ENCODE measurements around the gene MTA1. TPM values are rescaled to one million over a fixed set of nuclear protein-coding genes. Genes with fewer than 3 reads are reported as not detected.

Gene MTA1
- total RNA-seq, 1 donor from 2014 or later = 64.1 TPM

DNA sequence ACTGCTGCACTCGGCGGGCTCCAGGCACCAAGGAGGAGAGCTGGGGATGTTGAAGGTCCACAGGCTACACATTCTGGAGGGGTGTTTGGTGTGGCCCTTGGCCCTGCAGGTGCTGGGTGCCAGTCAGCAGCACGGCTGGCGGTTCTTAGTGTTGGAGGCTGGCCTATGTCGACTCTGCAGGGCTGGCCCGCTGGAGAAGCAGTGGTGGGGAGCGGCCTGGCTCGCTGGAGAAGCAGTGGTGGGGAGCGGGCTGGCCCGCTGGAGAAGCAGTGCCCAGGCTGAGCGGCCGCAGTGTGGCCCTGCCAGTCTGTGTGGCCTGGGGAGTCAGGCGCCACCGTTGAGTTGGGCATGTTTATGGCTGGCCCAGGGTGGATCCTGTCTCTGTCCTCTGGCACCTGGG lies 27.3 kb downstream of the MTA1 start:
- TF ChIP-seq, protein P1, sequence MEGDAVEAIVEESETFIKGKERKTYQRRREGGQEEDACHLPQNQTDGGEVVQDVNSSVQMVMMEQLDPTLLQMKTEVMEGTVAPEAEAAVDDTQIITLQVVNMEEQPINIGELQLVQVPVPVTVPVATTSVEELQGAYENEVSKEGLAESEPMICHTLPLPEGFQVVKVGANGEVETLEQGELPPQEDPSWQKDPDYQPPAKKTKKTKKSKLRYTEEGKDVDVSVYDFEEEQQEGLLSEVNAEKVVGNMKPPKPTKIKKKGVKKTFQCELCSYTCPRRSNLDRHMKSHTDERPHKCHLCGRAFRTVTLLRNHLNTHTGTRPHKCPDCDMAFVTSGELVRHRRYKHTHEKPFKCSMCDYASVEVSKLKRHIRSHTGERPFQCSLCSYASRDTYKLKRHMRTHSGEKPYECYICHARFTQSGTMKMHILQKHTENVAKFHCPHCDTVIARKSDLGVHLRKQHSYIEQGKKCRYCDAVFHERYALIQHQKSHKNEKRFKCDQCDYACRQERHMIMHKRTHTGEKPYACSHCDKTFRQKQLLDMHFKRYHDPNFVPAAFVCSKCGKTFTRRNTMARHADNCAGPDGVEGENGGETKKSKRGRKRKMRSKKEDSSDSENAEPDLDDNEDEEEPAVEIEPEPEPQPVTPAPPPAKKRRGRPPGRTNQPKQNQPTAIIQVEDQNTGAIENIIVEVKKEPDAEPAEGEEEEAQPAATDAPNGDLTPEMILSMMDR (conservative IDR thresholded peaks at IDR 0.05; ENCODE audit: low read depth, low read length) = no peak
- no peak for DNase-seq (ENCODE audit: low read depth)

DNA sequence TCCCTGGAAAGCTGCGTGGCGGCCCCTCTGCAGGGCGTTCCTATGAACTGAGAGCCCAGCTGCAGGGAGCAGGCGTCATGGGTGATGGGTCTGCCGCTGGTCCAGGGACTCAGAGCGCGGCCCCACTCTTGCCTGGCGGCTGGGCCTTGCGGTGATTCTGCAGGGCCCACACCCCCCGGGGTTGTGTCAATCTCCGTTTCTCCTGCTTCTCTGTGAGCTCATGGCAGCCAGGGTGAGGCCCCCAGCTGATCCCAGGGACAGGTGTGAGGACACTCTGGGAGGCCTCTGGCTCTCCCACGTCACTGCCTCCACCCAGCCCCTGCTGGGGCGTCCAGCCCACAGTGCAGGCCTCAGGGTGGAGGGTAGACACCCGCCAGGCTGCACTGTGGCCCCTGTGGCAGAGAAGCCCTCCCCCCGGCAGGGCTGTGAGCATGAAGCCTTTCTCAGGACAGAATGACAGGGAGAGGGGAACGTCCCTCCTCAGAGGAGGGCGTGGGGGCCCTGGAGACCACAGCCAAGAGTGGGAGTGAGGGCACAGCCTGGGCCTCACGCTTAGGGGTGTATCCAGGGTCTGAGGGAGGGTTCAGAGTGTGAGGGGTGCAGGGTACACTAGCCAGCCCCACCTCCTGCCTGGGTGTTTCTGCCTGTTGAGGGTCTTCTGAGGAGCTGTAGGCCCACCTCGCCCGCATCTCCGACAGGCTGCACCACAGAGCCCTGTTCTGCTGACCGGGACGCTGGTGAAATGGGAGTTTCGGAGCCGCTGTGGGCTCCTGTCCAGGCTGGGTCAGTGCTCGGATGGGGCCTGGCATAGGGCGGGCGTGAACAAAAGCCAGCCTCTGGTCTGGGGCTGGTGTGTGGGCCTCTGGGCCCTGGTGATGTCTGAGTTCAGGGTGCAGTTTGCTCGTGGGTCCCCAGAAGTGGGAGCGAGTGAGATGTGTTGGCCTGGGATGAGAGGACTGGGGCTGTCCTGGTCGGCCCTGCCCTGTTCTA lies 28.3 kb downstream of the MTA1 start:
- TF ChIP-seq, protein P1 (conservative IDR thresholded peaks at IDR 0.05; ENCODE audit: low read depth, low read length) = no peak
- no peak overlapping the region for H3K4me3 ChIP-seq (ENCODE audit: low read depth, low read length)
- DNase-seq (ENCODE audit: low read depth) = no peak

More for the DNA sequence above, 27.3 kb downstream of the MTA1 start:
- H3K4me3 ChIP-seq (ENCODE audit: low read depth, low read length) = no peak overlapping the region

DNA sequence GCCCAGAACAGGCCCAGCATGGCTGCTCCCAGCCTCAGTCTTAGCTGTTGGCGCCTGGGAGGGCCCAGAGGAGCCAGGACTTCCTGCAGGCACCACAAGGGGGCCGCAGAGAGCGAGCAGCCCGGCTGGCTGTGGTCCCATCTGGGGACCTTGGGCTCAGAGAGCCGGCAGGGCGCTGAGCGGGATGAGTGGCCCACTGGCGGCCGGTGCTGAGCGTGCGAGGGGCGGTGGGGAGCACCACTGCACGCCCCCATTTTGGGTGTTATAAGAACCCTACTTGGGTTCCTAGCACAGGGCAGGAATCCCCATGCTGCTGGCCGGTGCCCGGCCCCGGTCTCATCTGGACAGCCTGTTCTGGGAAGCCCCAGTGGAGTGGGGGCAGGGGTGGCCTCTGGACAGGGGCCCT lies 29.1 kb downstream of the MTA1 start:
- TF ChIP-seq, protein P1 (conservative IDR thresholded peaks at IDR 0.05; ENCODE audit: low read depth, low read length) = peak; percentile 73
- H3K4me3 ChIP-seq (ENCODE audit: low read depth, low read length) = no peak overlapping the region
- no peak for DNase-seq (ENCODE audit: low read depth)

DNA sequence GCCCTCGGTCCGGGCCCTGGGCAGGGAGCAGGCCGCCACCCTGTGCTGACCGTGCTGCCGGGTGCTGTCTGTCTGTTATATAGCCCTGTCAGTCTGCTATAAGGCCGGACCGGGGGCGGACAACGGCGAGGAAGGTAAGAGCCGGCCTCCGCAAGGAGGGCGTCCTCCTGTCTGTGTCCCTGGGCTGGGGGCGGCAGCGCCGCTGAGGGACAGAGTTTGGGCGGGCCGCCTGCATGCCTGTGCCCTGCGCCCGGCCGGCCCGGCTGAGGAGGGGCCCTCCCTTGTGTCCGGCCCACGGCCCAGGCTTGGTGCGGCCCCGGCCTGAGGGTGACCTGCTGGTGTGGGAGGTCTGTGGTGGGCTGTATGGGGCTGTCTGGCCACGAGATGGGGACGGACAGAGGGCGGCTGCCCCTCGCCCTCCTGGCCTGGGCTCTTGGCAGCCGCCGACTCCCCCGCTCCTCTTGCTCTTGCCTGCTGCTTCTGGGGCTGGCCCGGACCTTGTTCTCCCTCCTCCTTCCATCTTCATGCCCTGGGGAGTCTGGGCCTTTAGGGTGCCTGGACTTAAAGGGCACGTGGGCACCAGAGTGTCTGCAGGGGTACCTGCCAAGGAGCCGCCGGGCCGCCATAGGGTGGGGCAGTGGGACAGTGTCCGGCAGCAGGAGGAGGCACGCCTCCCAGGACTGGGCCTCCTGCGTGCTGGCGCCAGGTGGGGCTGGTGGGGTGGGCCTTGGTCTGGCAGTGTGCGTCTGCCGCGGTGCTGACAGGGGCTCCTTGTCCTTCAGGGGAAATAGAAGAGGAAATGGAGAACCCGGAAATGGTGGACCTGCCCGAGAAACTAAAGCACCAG lies 29.9 kb downstream of the MTA1 start:
- TF ChIP-seq, protein P1 (conservative IDR thresholded peaks at IDR 0.05; ENCODE audit: low read depth, low read length) = no peak
- H3K4me3 ChIP-seq (ENCODE audit: low read depth, low read length) = no peak overlapping the region
- DNase-seq (ENCODE audit: low read depth) = no peak

DNA sequence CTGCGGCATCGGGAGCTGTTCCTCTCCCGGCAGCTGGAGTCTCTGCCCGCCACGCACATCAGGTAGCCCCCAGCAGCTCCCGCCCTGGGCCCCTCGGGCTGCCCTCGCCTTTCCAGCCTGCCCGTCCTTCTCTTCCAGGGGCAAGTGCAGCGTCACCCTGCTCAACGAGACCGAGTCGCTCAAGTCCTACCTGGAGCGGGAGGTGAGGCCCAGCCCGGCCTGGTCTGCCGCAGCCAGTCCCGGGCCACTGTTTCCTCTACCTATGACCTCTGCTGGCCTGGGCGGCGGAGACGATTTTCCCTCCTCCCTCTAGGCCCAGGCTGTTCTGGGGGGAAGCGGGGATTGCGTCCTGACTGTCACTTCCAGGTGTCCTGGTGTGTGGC lies 30.5 kb downstream of the MTA1 start:
- TF ChIP-seq, protein P1 (conservative IDR thresholded peaks at IDR 0.05; ENCODE audit: low read depth, low read length) = no peak
- H3K4me3 ChIP-seq (ENCODE audit: low read depth, low read length) = no peak overlapping the region
- DNase-seq (ENCODE audit: low read depth) = no peak

DNA sequence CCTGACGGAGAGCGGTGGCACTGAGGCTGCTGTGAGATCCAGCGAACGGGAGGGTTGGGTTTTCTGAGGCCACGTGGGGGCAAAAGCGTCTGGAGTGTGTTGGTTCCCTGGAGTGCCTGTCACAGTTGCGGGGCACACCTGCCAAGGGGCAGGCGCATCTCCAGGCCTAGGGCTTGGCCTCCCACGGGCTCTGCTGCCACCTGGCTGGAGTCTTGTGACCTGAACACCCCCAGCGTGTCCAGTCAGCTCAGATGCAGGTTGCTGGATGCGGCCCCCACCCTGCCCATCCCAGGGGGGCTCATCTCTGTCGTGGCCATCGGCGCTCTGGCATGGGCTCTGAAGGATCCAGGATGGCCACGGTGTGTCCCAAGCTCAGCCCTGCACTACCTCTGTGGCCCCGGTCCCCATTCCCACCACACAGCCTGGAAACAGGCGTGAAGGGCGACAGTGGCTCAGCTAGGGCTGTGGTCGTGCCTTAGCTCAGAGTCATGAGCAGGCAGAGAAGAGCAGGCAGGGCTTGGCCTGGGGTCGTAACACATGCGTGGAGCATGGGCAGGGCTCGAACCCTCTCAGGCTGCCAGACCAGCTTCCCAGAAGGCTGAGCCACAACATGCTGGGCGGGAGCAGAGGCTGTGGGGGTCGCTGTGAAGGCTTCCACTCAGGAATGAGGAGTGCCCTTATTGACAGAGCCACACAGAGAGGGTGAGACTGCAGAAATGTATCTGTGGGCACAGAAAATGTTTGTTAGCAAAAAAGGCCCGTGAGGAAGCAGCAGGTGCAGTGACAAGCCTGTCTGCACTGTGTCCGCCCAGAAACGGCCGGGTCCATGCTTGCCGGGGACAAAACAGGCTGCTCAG lies 31.5 kb downstream of the MTA1 start:
- no peak for DNase-seq (ENCODE audit: low read depth)
- H3K4me3 ChIP-seq (ENCODE audit: low read depth, low read length) = no peak overlapping the region
- TF ChIP-seq, protein P1 (conservative IDR thresholded peaks at IDR 0.05; ENCODE audit: low read depth, low read length) = no peak
